AG09319 (cell line): ENCODE measurements around the gene RNF213.

Experiments
- DNase-seq: peaks from one replicate; pipeline ENCODE4 v3.0.0-alpha.2; 2010; ENCODE audit warnings: low read depth; ENCODE audit errors: extremely low read depth
- CTCF ChIP-seq: IDR thresholded peaks from 2 replicates; pipeline ENCODE4 v1.5.1; 2011; ENCODE audit warnings: low read depth, mild to moderate bottlenecking, inconsistent platforms, low read length, moderate library complexity

RNF213 gene

GRCh38 chr17:80317706-80317980 lies 57.0 kb downstream of the RNF213 start:
- no peak for DNase-seq
- TF ChIP-seq CTCF, result no peak

GRCh38 chr17:80318166-80318565 lies 57.5 kb downstream of the RNF213 start:
- DNase-seq, result no peak
- TF ChIP-seq CTCF, result no peak

- DNase-seq, result no peak
- no peak for TF ChIP-seq CTCF
These were observed 58.8 kb downstream of the RNF213 start for GRCh38 chr17:80319262-80319998.

- no peak for DNase-seq
- TF ChIP-seq CTCF, result no peak
These were observed 59.3 kb downstream of the RNF213 start for GRCh38 chr17:80319999-80320344.

GRCh38 chr17:80320496-80320895 lies 59.8 kb downstream of the RNF213 start:
- no peak for DNase-seq
- no peak for TF ChIP-seq CTCF

- DNase-seq, result no peak
- TF ChIP-seq CTCF, result no peak
These were observed 62.2 kb downstream of the RNF213 start for GRCh38 chr17:80322864-80323263.

- TF ChIP-seq CTCF, result no peak
- DNase-seq, result no peak
These were observed 63.3 kb downstream of the RNF213 start for GRCh38 chr17:80323982-80324381.
